GM12873 (cell line): ENCODE measurements around the gene ETV3.

Experiments
- TF ChIP-seq, protein P1 (sequence below): IDR thresholded peaks from 2 replicates; pipeline ENCODE4 v1.5.1; 2012; ENCODE audit warnings: low read depth, mild to moderate bottlenecking, moderate library complexity, low read length, control low read depth; ENCODE audit not compliant: insufficient read depth; ENCODE audit errors: missing control alignments

Gene ETV3

DNA sequence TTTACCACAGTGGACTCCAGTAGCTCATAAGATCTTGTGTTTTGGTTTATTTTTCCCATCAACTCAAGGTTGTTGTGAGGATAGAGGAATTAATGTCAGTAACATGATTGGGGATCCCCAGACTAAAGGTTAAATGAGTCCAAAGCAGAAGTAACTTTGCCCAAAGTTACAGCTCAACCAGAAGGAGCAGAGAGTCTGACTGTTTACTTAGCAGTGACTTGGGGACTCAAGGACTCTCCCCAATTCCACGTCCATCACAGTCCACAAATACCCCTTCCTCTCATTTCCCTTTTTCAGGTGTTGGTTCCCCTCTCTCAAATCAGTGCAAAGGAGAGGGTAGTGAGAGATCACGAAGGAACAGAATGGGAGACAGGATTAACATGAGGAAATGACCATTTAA, 4.0 kb upstream of the ETV3 start:
- TF ChIP-seq, protein P1, sequence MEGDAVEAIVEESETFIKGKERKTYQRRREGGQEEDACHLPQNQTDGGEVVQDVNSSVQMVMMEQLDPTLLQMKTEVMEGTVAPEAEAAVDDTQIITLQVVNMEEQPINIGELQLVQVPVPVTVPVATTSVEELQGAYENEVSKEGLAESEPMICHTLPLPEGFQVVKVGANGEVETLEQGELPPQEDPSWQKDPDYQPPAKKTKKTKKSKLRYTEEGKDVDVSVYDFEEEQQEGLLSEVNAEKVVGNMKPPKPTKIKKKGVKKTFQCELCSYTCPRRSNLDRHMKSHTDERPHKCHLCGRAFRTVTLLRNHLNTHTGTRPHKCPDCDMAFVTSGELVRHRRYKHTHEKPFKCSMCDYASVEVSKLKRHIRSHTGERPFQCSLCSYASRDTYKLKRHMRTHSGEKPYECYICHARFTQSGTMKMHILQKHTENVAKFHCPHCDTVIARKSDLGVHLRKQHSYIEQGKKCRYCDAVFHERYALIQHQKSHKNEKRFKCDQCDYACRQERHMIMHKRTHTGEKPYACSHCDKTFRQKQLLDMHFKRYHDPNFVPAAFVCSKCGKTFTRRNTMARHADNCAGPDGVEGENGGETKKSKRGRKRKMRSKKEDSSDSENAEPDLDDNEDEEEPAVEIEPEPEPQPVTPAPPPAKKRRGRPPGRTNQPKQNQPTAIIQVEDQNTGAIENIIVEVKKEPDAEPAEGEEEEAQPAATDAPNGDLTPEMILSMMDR: no peak

DNA sequence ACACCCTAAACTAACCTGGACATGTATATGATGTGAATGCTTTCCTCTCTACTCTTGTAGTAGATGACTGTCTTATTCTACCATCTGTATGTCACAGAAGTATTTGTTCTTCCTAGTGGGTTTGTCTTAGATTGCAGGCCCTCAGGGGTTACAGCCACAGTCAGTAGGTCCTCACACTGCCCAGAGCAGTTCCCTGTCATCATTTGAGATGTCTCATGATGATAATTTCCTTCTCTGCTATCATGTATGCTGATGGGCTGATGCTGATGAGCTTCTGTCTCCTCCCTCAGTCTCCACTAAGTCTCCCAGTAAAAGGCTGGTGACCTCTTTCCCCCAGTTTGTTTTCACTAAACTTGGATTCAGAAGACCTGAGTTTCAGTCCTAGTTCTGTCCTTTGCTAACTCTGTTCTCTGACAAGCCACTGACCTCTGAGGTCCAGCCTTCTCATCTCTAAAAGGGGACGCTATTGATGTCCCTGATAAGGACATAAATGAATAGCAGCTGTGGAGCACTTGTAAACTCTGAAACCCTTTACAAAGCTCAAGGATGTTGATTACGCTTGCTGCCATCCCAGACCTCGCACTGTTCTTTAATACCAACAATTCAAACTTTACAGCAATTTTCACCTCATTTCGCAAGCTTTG, 3.1 kb upstream of the ETV3 start:
- TF ChIP-seq, protein P1: no peak

DNA sequence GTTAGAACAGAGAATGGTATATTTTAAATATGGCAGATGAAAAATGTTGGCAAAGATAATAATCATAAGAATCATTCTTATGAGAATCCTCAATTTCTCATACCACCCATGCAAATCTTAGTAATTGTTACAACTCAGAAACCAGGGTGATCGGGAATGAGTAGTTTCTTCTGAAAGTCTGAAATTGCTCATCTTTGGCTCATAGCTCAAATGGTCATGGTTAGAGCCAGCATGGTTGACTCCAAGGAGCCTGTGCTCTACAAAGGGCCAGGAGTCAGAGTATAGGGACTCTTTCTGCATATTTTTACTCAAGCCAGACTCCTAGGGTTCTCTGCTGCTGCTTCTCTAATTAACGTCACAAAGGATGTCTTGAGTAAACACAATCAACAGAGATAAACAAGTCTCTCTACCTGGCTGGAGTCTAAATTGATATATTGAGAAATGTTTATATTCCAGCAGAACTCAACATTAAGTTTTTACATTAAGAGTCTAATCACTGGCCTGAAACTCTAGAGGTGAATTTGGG, 1.9 kb upstream of the ETV3 start:
- TF ChIP-seq, protein P1: no peak

DNA sequence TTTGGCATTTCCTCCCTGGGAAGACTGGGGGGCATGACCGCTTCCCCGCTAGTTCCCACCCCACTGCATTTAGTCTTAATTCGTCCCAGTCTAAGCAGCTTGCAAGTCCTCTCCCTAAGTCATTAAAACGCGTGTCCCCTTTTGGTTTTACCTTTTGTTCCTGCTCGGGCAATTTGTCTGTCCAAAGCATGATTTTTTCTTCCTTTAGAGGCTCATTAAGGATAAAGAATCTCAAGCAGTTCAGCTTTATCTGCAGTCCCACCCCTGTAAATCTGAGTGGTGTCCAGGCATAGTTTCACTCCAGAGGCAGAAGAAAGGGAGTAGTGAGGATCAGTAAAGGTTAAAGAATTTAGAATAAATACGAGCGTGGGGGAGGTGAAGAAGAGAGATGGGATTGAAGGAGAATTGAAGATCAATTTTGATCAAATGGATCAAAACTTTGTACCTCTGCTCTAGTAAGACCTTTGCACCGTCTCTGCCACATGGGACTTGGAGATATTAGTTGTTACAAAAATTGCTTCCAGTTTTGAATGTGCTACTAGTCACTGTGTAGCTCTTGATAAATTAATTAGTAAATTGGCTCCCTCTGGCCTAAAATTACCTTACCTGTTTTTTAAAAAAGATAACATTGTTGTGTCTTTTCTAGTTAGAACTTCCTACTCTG, 989 bp upstream of the ETV3 start:
- TF ChIP-seq, protein P1: no peak

DNA sequence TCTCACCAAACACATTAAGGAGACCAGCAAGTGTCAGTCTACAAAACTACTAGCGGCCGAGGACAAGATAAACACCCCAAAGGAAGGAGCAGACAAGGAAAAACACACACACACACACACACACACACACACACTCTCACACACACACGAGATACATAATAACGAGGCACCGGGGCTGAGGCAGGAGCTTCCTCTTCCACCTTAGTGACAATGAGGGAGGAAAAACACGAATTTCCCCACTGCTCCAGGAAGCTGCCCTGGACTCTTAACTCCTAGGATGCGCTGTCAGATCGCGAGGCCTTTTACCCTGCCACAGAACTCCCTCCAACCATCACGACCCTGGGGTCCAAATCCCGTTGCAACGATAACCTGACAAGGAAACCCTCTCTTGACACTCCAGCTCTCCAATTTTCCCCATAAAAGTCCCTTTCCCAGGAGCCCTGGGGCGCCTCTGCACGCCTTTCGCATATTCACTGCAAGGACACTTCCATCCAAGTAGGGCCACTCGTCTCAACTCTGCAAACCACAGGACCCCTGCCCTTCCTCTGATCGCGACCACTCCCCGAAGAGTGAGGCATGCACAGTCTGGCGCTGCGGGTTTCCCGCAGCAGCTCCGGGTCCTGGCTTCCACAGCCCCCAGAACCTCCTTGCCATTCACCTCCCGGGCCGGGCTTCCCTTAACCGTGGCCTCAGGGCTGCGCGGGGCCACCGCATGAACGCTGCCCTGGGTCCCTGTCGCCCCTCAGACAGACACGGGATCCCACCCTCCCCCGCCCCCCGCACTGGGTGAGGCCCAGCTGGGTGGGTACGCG, 581 bp downstream of the ETV3 start:
- TF ChIP-seq, protein P1: no peak

DNA sequence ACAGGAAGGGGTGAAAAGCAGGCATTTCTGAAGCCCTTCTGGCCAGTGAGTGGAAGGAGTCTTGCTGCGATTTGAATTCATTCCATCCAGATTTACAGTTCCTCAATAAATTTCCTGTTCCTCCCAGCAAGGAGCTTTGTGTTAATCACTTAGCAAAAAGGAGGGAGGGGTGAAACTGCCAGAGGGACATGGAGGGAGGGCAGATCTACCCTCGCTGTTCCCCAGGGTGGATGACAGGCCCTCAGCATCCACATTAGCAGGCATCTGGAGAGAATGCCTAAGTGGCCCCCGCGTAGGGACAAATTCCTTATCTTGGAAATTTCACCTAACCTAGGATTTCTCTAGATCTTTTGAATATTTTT, 1.2 kb downstream of the ETV3 start:
- TF ChIP-seq, protein P1: no peak

DNA sequence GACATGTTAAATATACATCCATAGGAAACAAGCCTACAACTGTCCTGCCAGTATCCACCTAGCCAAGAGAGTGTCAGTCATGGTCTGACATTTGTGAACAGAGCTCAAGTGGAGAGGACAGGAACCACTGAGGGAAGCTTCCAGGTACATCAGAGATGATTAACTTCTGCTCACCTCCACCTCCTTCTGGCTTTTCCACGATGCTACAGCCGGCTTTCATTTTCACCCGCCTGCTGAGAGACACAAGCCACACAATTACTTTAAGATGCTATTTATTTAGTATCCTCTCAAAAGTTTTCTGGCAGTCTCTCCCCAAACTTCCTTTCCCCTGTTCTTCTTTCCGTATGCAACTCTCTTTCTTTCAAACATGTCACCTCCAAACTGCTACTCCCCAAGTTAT, 2.1 kb downstream of the ETV3 start:
- TF ChIP-seq, protein P1: no peak
